DMS79 treated with DMSO at 0.1 percent for 48 hours (cell line): ENCODE data around the gene ANKRD65.

ENCODE experiments used
- DNase-seq: peaks from one replicate; lab custom pipeline; 2025; lab: John Stamatoyannopoulos, UW

ANKRD65 gene

DNA sequence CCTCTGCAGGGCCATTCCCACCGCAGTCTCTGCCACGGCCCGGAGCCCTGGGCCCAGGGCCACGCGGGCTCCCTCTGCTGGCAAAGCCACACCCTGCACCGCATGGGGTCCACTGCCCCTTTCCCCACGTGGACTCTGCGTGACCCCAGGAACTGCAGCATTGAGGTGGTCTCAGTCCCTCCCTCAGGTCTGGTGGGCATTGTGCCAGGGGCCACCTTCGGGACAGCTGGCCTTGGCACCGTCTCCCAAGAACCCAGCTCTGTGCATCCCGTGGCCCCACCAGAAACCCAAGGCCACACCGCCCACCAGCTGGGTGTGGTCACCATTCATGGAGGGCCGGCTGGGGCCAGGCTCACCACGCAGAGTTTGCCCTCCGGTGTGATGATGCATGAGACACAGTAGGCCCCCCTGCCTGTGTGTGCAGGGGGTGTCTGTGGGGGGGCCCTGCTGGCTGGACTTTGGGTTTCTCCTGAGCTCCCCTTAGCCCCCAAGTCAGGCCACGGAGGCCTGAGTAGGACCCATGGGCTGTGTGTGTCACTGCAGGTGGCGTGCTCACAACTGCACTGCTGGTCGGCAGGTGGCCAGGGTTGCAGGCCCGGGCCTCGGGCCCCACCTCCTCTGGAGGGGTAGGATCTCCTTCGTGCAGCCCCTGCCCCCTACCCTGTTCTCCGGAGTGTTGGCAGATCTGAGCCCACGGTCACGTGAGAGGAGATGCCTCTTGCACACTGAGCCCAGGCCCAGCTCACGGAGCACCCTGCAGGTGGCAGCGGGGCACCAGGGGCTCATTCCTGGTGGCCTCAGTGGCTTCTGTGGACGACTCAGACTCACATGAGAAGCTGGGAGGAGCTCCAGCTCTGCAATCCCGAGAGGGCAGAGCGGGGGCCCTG is 20.2 kb upstream of the ANKRD65 start:
- no peak for DNase-seq

GRCh38 chr1:1440262-1441001 is 19.4 kb upstream of the ANKRD65 start:
- DNase-seq = no peak

DNA sequence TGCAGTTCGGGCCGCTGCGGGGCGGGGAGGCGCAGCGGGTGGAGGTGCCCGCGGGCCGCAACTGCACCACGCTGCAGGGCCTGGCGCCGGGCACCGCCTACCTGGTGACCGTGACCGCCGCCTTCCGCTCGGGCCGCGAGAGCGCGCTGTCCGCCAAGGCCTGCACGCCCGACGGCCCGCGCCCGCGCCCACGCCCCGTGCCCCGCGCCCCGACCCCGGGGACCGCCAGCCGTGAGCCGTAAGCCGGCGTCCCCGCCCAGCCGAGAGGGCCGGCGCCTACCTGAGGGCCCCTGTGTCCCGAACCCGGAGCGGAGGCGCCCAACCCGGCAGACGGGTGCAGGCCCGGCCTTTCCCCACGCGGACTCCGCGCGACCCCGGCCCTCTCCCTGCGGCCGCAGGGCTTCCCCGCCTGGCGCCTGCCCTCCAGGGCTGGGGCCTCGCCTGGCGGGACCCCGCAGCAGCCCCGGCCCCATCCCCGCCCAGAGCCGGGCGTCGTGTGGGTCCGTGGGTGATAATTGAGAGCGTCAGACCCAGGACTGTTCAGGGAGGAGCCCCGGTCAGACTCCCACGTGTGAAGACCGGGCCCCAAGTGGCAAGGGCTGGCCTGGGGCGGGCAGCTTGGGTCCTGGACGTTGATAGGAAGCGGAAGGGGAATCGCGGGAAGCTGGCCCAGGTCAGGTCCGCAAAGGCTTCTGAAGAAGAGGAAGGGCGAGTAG is 18.6 kb upstream of the ANKRD65 start:
- DNase-seq = no peak

DNA sequence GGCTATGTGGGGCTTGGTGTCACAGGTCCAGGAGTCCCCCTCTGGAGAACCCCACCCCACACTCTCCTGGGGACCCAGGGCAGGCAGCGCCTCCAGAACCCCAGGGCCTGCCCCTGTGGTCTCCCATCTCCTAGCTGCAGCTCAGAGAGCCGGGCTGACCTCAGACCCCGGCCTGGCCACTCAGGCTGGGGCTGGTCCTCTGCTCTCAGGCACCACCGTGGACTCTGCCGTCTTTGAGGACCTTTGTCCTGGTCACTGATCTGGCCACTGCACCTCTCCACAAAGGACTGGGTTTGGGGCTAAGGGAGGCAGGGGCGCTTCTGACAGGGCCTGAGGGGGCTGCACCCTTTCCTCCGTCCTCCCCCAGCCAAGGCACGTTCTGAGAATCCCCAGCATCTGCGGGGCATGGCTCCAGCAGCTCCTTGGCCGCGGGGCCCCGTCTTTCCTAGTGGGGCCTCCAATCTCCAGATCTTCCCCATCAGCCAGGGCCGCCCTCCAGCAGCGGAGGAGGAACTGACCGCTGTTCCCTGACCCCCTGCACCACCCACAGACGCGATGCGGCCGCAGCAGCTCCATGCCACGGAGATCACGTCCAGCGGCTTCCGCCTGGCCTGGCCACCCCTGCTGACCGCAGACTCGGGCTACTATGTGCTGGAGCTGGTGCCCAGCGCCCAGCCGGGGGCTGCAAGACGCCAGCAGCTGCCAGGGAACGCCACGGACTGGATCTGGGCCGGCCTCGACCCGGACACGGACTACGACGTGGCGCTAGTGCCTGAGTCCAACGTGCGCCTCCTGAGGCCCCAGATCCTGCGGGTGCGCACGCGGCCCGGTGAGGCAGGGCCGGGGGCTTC is 17.7 kb upstream of the ANKRD65 start:
- DNase-seq = no peak

DNA sequence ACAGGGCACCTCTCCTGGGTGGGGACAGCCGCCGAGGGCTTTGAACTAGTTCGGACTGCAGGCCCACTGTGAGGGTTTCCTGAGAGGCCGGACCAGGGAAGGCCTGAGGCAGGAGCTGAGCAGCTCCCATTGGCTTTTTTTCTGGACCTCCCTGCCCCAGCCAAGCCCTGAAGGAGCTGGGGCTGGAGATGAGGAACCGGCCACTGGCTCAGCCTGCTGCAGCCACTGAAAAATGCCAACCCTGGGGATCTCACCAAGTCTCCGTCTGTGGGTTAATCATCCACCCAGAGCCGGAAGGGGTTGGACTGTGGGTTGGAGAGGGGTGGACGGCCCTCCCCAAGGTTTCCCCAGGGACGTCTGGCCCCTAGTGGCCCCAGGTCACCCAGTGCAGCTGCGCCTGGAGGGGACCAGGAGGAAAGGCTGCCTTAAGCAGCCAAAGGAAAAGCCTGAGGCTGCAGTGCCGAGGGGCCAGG is 16.9 kb upstream of the ANKRD65 start:
- DNase-seq = no peak

DNA sequence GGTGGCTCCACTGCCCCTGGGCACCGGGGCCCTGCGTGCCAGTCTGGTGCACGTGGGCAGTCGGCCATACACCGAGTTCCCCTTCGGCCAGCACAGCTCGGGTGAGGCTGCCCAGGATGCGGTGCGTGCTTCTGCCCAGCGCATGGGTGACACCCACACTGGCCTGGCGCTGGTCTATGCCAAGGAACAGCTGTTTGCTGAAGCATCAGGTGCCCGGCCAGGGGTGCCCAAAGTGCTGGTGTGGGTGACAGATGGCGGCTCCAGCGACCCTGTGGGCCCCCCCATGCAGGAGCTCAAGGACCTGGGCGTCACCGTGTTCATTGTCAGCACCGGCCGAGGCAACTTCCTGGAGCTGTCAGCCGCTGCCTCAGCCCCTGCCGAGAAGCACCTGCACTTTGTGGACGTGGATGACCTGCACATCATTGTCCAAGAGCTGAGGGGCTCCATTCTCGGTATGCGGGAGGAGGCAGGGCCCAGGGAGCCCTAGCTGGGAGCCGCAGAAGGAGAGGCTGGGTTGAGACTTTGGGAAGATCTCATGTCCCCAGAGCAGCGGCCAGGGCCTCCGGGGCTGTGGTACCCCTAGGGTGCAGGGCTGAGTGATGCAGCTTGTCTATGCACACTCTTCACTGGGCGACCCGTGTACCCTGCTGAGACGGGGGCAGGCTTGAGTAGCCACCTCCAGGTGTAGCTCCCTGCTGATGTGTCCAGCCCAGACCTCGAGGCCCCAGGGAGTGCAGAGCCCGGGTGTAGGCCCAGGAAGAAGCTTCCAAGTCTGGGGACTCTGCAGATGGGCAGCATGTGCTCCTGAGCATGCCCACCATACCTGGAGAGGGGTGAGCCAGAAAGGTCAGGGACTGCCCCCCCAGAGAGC is 16.2 kb upstream of the ANKRD65 start:
- no peak for DNase-seq

GRCh38 chr1:1436630-1437032 is 15.6 kb upstream of the ANKRD65 start:
- DNase-seq = no peak

- no peak for DNase-seq
Measured at GRCh38 chr1:1435911-1436629, 15.0 kb upstream of the ANKRD65 start.

DNA sequence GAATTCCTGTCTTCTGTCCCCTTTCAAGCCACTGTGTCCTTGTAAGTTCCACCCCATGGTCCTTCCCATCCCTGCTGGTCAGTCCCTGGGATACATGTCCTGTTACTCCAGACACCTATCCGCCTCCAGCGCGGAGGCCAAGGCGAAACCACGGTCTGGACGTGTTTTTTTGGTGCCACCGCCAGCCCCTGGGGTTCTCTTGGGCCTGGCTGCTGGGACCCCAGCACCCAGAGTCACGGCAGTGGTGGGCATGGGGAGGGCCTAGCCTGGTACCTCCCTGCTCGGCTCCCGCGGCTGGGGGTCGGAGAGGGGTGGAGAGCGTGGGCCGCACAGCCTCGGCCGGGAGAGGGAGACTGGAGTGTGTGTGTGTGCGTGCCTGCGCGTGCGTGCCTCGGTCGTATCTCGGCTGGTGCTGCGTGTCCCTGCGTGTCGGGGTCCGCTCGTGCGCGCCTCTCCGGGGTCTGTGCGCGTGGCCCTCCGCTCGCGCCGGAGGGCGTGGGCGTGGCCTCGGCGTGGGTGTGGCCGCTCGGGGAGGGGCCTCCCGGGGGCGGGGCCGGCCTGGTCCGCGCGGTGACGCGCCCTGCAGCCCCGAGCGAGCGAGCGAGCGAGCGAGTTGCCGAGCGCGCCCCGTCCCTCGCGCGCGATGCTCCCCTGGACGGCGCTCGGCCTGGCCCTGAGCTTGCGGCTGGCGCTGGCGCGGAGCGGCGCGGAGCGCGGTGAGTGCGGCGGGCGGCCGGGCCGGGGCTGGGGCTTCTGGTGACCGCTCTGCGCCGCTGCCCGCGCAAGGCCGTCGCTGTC is 14.2 kb upstream of the ANKRD65 start, which contains the start of gene VWA1:
TSS of gene VWA1 (plus strand) at position 585 of the 798 bp plus-strand sequence. CDS start at position 644, 59 bp downstream.
- peak; percentile 18 for DNase-seq

DNA sequence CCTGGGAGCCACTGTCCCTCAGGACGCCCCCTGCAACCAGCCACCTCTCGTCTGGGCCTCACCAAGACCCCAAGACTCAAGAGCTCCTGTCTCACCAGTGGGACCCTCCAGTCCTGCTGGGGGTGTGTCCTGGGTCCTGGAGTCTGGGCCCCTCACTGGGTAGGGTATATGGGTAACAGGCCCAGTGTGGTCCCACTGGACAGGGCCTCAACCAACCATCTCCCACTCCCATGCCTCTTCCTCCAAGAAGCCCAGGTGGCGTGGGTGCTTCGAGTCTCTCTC is 13.7 kb upstream of the ANKRD65 start:
- no peak for DNase-seq

DNA sequence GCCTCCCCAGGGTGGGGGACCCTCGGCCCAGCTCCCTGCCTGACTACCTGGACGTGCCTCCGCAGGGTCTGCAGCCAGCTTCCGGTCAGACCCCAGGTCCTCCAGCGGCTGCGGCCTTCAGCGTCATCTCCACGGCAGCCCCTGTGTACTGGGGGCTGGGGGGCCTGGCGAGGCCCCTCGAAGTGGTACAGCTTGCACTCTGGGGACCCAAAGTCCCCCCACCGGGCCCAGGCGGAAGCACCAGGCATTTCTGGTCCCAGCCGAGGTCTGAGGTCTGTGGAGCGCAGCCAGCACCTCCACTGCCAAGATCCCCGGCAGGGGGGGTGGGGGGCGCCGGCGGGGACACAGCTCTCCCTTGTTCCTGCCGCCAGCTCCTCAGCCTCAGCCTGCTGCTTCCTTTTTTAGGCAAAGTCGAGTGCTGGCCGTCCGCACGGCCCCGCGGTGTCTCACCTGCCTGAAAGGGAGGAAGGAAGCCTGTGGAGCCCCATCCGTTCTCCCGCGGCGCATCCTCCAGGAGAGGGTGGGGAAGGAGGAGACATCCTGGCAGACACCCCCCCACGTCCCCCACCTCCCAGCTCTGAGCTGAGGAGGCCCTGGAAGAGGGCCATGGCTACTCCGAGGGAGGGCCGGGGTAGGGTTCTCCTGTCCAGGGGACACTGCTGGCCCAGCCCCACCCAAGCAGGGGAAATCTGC is 13.2 kb upstream of the ANKRD65 start:
- DNase-seq = peak; percentile 34

DNA sequence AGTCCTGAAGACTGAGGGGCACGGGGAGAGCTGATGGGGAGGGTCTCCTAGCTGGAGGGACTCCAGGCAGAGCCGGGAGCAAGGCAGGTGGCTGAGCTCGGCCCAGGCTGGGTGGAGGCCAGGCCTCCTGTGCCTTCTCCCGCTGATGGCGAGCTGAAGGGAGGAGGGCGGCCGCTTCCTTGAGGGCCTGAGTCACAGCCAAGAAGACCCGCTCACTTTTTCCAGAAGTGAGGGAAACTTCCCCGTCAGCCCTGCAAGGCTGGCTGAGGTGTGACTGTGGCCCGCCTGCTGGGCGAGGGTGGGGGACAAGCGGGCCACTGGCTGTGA is 12.7 kb upstream of the ANKRD65 start:
- DNase-seq = peak; percentile 19

DNA sequence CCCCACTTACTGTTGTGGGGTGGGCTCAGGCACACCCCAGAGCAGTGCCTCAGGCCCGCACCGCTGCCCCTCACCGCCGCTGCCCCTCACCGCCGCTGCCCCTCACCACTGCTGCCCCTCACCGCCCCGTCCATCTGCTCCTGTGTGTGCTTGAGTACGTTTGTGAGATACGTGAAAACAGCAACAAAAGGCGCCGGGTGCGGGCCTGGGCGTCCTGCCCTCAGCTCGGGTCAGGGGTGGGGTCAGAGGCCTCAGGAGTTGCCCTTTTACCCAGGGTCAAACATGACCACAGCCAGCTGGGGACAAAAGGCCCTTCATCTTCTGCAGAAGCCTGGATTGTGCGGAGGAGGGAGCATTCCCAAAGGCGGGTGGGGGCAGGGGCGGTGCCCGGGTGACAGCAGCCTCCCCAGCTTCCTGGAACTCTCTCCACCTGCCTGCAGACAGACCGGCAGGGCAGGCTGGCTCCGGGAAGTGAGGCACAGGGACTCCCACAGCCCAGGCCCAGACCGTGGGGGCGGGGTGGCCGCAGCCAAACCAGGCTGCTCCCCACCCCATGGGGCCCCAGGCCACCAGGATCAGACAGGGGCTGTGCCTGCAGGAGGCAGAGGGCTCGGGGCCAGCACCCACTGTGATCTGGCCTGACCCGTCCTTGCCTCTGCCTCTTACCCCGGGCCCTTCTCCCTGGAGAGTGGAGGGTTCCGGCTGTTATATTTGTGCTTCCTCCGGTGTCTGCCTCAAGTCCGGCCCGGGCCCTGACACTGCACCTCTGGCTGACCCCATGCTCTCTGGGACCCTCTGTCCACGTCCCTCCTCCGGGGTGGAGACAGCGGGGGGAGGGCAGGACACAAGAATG is 12.1 kb upstream of the ANKRD65 start:
- DNase-seq = no peak

DNA sequence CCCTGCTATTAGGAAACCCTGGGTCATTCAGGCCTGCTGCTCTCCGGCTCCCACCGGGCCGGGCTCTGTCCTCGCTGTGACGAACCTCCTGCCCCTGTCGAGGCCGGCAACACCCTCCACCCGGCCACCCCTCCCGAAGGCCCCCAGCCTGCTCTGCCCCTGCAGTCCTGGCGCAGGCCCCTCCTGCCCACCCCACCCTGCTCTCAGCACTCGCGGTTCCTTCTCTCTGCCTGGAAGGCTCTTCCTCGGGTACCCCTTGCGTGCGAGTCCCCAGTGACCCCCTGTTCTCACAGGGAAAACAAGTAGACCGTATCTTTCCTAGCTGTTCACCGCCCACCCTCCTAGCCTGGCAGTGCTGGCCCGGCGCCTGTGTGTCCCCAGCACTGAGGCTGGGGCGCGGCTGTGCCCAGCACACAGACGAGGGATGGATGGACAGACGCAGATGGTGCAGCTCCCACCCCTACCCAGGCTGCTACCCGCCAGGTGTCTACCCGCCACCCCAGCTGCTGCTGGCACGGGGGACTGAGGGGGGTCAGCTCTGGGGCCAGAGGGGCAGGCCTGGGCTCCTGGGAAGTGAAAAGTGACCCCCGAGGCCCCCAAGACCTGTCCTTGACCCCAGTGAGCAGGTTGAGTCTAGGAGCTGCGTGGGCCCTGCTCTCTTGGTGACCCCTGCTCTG is 11.3 kb upstream of the ANKRD65 start:
- no peak for DNase-seq

DNA sequence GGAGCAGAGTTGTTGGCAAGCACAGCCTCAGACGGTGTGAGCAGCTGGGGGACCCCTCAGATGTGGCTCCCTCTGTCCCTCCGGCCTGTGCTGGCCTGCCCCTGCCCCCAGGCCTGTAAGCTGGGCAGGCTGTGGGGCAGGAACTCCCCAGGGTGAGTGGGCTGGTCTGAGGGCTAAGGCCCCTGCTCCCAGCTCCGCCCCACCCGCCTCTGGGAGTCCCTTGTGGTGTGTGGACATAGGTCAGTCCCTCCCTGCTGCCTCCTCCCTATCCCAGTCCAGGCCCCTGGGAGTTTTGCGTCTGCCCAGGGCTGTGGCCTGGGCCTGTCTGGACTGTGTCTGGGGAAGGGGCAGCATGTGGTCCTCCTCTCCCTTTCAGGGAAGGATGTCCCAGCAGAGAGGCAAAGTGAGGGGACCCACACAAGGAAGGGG is 10.8 kb upstream of the ANKRD65 start:
- no peak for DNase-seq

DNA sequence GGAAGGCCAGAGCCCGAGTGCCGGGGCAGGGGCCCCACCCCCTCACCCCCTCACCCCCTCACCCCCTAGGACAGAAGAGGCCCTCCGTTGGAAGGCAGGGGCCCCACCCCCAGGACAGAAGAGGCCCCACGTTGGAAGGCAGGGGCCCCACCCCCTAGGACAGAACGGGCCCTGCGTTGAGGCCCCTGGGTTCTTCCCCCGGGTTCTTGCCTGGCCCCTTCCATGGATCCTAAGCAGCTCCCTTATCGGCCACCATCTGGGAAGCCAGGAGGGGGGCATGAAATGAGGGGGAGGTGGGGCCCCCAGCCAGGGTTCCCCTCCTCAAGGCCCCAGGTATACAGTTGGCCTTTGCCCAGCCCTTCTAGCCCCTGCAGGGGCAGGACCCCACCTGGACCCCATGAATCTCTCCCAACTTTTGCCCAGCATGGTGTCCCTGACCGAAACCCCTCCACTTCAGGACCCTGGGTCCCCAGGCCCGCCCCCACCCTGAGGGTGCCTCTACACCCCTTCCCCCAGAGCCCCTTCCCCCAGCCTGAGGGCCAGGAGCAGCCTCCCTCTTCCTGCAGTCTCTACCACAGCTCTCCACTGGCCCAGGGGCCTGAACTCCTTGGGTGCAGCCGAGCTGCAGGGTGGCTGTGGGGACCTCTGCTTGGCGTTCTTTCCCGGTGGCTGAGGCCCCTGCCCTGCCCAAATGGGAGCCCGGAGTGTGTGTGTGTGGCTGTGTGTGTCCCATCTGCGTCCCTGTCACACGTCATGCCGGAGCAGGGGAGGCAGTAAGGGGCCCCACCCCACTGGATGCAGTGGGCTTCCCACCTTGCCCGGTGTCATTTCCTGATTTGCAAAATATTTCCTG is 10.1 kb upstream of the ANKRD65 start:
- DNase-seq = no peak
